ENCODE data around the gene ADAMTSL1.

ADAMTSL1 gene

DNA sequence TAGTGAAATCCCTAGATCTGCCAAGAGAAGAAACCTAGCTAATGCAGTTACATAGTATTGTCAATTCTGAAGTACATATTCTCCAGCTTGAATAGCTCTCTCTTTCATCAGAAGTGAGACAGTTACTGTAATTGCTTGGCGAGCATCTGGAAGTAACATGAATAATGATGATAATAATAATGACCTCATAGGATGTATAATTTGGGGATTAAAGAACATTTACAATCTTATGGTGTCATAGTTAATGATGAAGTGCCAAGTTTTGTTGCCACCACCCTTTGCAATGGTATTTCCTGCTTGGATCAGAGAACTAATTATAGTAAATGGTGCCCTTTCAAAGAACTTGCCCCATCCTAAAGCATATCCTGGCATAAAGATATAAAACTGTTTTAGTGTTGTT lies 201.4 kb downstream of the ADAMTSL1 start:
- no peak for DNase-seq

DNA sequence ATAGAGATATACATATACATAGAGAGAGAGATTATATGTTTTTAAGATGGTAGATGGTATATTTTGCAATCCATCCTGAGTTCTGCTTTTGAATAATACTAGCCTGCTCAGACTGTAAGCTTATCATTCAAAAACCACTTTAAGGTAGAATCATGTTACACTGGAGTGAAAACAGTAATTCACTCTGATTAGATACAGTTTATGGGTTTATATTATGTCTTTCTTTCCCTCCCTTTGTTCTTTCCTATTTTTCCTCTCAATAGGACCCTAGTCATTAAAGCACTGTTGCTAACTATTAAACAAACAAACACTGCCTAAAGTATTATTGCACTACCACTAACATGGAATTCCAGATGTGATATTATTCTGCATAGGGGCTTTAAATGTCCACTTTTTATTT lies 202.0 kb downstream of the ADAMTSL1 start:
- DNase-seq = no peak

GRCh38 chr9:18676525-18676924 lies 202.6 kb downstream of the ADAMTSL1 start:
- no peak for DNase-seq

DNA sequence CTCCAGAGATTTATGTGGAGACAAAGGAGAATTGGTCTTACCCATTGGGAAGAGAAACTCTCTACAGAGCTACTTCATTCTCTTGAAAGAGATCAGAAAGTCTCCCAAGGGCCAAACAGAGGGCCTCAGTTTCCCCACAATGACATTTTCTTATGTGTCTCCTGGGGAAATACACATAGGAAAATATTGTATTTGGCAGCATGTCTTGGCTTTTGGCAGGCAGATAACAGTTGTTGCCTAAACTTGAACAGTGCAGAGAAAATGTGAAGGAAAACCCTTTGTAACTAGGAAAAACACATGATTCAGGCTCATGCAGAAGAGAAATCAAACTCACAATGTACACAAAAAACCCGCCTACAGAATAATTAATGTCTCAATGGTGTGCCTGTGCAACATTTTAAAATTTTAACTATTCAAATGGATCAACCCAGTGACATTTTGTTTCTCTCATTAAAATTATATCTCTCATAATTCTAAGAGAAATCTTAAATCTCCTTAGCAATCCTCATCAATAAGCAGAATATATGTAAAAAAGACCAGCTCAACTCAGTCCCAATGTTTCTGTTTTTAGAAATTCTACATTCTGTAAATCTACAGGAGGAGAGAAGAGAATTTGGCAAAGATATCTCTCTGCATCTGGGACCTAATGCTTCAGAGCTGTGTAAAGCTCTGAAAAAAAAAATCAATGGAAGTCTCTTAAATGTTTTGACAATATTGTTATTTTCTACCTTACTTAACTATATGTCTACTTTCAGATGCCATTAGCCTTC lies 205.1 kb downstream of the ADAMTSL1 start:
- no peak for DNase-seq

- no peak for DNase-seq
Observed at GRCh38 chr9:18682907-18683306, 209.0 kb downstream of the ADAMTSL1 start.

DNA sequence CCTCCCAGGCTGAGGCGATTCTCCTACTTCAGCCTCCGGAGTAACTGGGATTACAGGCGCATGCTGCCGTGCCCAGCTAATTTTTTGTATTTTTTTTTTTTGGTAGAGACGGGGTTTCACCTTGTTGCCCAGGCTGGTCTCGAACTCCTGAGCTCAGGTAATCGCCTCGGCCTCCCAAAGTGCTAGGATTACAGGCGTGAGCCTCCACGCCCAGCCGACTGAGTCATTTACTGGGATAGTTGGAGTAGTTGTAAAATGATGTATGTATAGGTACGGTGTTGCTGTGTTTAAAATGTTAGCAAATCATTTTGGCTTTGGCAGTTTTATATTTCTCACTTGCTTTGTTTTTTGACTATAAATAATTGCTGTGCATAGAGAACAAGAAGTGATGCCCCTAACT lies 209.4 kb downstream of the ADAMTSL1 start:
- no peak for DNase-seq

DNA sequence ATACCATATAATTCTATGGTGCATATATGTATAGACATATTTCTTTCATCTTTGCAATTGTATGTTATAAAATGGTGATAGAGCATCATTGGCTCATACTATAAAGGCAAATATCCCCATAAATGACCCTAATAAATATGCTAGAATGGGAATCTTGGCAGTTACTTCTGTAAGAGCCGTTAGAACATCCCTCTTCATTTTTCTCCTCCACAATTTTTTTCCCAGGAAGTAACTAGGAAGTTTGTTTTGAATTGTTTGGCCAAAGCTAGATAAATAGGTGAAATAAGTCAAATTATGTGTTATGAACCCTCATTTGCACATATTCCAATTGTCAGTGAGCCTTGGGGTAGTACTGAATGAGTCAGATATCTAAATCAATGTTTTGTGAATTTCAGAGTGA lies 209.9 kb downstream of the ADAMTSL1 start:
- DNase-seq = no peak

- DNase-seq = no peak
Observed at GRCh38 chr9:18684593-18685317, 210.8 kb downstream of the ADAMTSL1 start.

DNA sequence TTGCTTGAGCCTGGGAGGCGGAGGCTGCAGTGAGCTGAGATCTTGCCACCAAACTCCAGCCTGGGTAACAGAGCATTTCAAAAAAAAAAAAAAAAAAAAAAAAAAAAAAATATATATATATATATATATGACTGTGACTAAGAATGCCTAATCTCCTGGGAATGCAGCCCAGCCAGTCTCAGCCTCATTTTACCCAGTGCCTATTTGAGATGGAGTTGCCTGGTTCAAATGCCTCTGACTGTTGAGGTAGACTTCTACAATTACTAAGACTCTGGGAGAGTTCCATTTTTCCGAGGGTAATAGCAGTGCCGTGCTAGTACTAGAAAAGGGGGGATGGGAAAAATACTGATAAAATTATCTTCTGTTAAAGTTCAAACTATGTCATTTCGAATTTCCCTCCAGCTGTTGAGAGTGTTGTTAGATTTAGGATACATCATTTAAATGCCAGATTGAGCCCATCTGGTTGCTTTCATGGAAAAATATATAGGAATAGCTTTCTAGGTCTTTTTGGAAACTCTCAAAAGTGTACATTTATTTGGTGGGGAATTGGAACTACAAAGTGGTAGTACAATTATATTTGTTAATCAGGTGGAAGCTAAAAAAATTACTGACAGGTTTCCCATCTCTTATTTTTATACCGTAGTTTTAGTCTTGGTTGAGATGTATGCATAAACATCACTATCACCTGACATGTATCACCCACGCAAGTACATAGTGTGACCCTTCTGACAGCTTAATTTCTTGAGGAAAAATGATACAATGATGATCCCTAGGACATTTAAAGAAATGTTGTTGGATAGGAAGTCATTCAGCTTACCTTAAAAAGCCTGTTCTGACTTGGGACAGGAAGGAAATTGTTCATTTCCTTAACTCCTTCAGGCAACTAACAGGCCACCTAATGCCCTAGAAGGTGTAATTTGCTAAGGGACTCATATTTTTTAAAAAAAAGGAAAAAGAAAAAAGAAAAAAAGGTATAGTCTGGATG lies 214.9 kb downstream of the ADAMTSL1 start:
- no peak for DNase-seq

GRCh38 chr9:18689921-18690320 lies 216.0 kb downstream of the ADAMTSL1 start:
- no peak for DNase-seq

DNA sequence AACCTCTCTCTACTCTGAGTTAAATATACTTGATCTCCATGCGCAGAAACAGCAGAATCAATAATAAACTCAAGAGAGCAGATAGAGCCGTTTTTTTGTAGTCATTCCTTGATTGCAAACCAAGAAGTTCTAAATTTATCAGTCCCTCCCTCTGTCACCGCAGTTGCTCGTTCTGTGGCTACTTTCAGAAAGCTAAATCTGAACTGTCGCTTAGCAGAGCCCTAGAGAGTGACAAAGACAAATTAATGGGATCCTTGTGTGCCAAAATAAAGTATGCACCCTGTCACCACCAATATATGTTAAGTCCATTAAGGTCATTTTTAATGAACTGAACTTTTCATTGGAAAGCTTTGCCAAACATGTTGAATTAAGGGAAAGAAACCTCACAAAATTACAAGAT lies 218.3 kb downstream of the ADAMTSL1 start:
- no peak for DNase-seq

DNA sequence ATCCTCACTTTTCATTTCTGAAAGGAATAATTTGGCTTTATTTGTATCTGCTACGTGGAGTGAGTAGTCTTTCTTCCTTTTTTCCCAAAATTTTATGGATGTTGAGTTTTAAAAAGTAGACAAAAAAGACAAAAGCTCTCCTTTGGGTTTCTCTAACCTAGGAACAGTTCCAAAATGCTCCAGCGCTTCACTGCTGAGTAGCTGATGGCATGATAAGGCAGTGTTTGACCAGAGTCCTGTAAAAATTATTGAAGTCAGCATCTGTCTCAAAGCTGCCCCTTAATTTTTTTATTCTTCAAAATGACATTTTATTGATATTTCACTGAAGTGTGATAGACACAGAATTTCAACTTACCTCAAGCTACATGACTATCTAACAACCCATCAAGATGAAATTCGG lies 219.0 kb downstream of the ADAMTSL1 start:
- no peak for DNase-seq

DNA sequence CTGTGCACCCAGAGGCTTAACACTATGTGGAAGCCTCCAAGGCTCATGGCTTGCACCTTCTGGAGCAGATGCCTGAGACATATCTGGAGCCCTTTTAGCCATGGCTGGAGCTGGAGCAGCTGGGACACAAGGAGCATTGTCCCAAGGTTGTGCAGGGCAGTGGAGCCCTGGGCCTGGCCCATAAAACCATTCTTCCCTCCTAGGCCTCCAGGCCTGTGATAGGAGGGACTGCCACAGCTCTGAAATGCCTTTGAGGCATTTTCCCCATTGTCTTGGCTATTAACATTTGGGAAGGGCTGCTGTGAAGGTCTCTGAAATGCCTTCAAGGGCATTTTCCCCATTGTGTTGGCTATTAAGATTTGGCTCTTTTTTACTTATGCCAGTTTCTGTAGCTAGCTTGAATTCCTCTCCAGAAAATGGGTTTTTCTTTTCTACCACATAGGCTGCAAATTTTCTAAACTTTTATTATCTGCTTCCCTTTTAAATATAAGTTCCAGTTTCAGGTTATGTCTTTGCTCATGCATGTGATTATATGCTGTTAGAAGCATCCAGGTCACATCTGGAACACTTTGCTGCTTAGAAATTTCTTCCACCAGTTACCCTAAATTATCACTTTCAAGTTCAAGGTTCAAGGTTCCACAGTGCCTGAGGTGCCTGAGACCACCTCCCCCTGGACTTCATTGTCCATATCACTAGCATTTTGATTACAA lies 221.2 kb downstream of the ADAMTSL1 start:
- DNase-seq = no peak

DNA sequence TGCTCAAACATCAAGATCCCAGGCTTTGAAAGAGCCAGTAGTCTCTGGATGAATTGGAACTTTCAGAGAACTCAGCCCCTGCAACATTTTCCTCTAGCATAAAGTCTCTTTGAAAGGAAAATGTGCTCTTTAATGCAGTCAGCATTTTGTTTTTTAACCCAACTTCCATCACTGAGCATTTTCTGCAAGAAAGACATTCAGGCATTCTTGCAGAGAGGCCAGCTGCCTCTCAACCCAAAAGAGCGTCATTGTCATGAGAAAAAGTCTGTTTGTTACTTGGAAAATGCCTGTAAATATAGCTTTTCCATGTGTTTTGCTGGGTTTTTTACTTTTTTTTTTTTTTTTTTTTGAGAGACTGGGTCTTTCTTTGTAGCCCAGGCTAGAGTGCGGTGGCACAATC lies 225.0 kb downstream of the ADAMTSL1 start:
- no peak for DNase-seq

GRCh38 chr9:18699764-18700163 lies 225.8 kb downstream of the ADAMTSL1 start:
- DNase-seq = no peak

DNA sequence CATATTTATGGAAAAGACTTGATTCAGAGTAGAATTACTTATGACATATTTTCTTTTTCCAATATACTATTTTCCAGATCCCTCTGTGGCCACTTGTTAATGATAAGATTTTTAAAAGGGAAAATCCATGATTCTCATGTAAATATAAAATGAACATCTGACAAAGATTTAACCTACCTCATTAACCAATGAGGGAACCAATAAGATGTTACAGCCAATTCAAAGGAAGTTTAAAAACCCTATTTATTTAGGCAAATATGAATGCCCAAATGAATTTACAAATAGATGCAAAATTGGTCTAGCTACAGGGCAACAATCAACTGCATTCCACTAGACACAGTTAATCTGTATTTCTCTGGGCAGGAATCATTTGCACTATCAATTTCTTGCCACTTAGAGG lies 226.8 kb downstream of the ADAMTSL1 start:
- no peak for DNase-seq

DNA sequence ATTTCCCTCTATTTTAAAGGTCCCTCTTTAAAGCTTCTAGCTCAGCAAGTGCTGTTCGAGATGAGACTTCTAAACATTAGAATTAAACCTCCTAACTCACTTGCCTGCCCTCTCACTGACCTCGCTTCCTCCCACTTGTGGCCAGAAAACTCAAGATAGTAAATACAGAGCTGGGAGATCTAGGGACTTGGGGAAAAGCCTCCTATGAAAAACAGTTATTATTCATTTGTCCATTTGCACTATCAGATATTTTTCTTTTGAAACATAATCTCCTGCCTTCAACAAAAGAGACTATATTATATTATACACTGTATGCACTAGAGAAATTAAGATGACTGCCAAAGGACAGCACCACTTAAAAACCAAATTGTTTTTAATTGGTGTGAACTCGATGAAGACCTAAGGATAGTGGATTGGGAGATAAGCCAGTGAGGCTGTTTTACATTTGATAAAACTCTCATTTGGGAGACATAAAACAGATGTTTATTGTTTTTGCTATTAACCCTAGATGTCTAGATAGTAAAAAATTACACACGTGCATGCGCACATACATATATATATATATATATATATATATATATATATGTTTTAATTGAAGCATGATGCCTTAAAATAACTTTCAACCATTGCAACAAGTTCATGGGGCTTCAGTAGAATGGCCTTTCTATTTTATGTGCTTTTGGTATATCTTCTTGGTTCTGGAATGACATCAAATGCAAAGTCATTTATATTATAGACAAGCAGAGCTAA lies 229.4 kb downstream of the ADAMTSL1 start:
- no peak for DNase-seq

DNA sequence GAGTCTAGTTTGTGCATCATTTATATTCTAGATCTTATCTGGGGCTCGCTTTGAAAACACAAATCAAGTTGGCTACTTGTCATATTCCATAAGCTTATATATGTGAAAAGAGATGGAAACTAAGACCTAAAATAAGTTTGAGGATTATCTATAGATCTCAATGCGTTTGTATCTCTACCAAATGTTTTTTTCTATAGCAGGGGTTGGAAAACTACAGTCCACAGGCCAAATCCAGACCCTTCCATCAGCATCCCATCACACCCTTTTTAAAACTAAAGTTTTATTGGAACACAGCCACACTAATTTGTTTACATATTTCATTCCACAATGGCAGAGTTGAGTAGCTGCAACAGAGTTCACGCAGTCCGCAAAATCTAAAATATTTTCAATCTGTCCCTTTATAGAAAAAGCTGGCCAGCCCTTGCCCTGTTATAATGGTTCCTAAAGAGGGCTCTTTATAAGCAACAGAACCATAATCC lies 230.0 kb downstream of the ADAMTSL1 start:
- DNase-seq = no peak

GRCh38 chr9:18705796-18706392 lies 231.9 kb downstream of the ADAMTSL1 start:
- no peak for DNase-seq

GRCh38 chr9:18706648-18707047 lies 232.7 kb downstream of the ADAMTSL1 start:
- DNase-seq = no peak

DNA sequence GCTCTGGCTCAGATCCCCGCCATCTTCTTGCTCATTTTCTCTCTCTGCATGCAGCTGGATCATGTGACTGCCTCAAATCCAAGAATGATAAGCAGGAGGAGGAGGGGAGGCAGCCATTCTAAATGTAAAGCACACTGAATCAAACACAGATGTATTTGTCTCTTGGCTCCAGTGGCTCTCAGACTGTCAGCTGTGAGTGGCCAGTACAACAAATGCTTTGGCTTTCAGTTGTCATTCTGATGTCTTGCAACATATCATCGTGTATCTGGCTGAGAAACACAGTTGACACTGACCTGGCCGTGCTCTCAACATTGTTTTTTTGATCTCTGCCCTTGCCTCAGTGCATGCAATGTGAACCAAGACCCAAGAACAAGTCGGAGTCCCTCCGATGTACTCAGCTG lies 233.1 kb downstream of the ADAMTSL1 start:
- DNase-seq = no peak
